HepG2 (cell line): ENCODE measurements around the gene STYXL1. TPM values are rescaled to one million over a fixed set of nuclear protein-coding genes. Genes with fewer than 3 reads are reported as not detected.

Experiments used
- ASH2L ChIP-seq: fragments of 300-600, 200-600 bp; sonication (generic); IDR thresholded peaks from 2 replicates; pipeline ENCODE4 v1.7.0; 2017; ENCODE audit warnings: low read depth, mild to moderate bottlenecking, moderate library complexity, mixed read lengths, low read length; ENCODE audit not compliant: insufficient read length
- HBP1 ChIP-seq: IDR thresholded peaks from 2 replicates; pipeline ENCODE4 v1.6.1; 2016; ENCODE audit warnings: low read depth, control low read depth
- KMT2B ChIP-seq: IDR thresholded peaks from 2 replicates; pipeline ENCODE4 v1.6.1; 2016; ENCODE audit warnings: missing genetic modification reagents, missing compliant biosample characterization
- NFIB ChIP-seq: sonication (generic); formaldehyde crosslinking; IDR thresholded peaks from 2 replicates; pipeline ENCODE4 v1.9.0; 2021; ENCODE audit warnings: missing genetic modification reagents, mild to moderate bottlenecking, borderline replicate concordance
- SNRNP70 ChIP-seq: fragments of 200-400 bp; formaldehyde crosslinking; IDR thresholded peaks from 2 replicates; pipeline ENCODE4 v1.6.1; 2017; ENCODE audit warnings: mild to moderate bottlenecking, low read depth, low read length, moderate library complexity
- SSRP1 ChIP-seq: IDR thresholded peaks from 2 replicates; pipeline ENCODE4 v1.6.1; 2016; ENCODE audit warnings: control low read depth
- STAT6 ChIP-seq: sonication (generic); formaldehyde crosslinking; IDR thresholded peaks from 2 replicates; pipeline ENCODE4 v1.4.0; 2020; ENCODE audit warnings: missing genetic modification reagents, mild to moderate bottlenecking, borderline replicate concordance
- TBX2 ChIP-seq: sonication (generic); formaldehyde crosslinking; IDR thresholded peaks from 2 replicates; pipeline ENCODE4 v1.5.0; 2020; ENCODE audit warnings: missing genetic modification reagents, mild to moderate bottlenecking, borderline replicate concordance
- TFDP2 ChIP-seq: sonication (generic); formaldehyde crosslinking; IDR thresholded peaks from 2 replicates; pipeline ENCODE4 v1.4.0; 2020; ENCODE audit warnings: missing genetic modification reagents
- ZFP37 ChIP-seq: sonication (generic); formaldehyde crosslinking; IDR thresholded peaks from 2 replicates; pipeline ENCODE4 v1.4.0; 2020; ENCODE audit warnings: missing genetic modification reagents, borderline replicate concordance
- ZNF432 ChIP-seq: sonication (generic); formaldehyde crosslinking; IDR thresholded peaks from 2 replicates; pipeline ENCODE4 v1.5.0; 2020; ENCODE audit warnings: missing genetic modification reagents, mild to moderate bottlenecking, borderline replicate concordance
- ZNF800 ChIP-seq: sonication (generic); formaldehyde crosslinking; IDR thresholded peaks from 2 replicates; pipeline ENCODE4 v1.4.0; 2020; ENCODE audit warnings: missing genetic modification reagents
- polyA plus RNA-seq, 8 experiments: library from polyadenylated mRNA; depleted of rRNA in 3 of 8; stranded (reverse) in 7 of 8; unstranded in 1 of 8; fragments of >200 nt; fragmentation: Illumina TruSeq in 4 of 8; extraction: Trizol in 4 of 8; gene quantifications; 2 replicates each; pipeline versions ENCODE4 v1.2.1 to v1.2.3, GENCODE V29; 2011 to 2016; ENCODE audit warnings: low read depth in 4 of 8, missing spikeins in 1 of 8, mixed read lengths in 1 of 8; ENCODE audit not compliant: insufficient read depth in 1 of 8
- total RNA-seq, 5 experiments: library from RNA; depleted of rRNA; stranded (reverse); fragments of >200 nt; fragmentation: Illumina TruSeq; extraction: Trizol; gene quantifications; 2 replicates each; pipeline ENCODE4 v1.2.3, GENCODE V29; 2016; ENCODE audit warnings: low read depth in 1 of 5
- TF ChIP-seq, protein P1 (sequence below): sonication (generic); formaldehyde crosslinking; IDR thresholded peaks from 2 replicates; pipeline ENCODE4 v1.9.0; 2021; ENCODE audit warnings: mild to moderate bottlenecking, missing genetic modification reagents

The STYXL1 gene
- total and polyA plus RNA-seq, 2 of the 13 experiments (the other 11 are each of a cell fraction or from before 2014, with no cell fraction given): 23.9 to 38.3 TPM

- peak; percentile 28; the same call in 1 of the 2 replicates for TF ChIP-seq STAT6 (CRISPR knock-in tag)
- peak; percentile 68 for TF ChIP-seq TFDP2
- TF ChIP-seq TBX2: peak; percentile 87
- peak; percentile 84 for TF ChIP-seq ZNF800 (CRISPR knock-in tag)
- peak; percentile 70; the same call in 1 of the 2 replicates for TF ChIP-seq ZFP37 (CRISPR knock-in tag)
- TF ChIP-seq NFIB: no peak
- no peak for TF ChIP-seq SSRP1 (CRISPR knock-in tag)
- TF ChIP-seq ASH2L: peak; percentile 79
- peak; percentile 81 for TF ChIP-seq HBP1
- TF ChIP-seq ZNF432 (CRISPR knock-in tag): no peak
- TF ChIP-seq SNRNP70: no peak
- TF ChIP-seq, protein P1, sequence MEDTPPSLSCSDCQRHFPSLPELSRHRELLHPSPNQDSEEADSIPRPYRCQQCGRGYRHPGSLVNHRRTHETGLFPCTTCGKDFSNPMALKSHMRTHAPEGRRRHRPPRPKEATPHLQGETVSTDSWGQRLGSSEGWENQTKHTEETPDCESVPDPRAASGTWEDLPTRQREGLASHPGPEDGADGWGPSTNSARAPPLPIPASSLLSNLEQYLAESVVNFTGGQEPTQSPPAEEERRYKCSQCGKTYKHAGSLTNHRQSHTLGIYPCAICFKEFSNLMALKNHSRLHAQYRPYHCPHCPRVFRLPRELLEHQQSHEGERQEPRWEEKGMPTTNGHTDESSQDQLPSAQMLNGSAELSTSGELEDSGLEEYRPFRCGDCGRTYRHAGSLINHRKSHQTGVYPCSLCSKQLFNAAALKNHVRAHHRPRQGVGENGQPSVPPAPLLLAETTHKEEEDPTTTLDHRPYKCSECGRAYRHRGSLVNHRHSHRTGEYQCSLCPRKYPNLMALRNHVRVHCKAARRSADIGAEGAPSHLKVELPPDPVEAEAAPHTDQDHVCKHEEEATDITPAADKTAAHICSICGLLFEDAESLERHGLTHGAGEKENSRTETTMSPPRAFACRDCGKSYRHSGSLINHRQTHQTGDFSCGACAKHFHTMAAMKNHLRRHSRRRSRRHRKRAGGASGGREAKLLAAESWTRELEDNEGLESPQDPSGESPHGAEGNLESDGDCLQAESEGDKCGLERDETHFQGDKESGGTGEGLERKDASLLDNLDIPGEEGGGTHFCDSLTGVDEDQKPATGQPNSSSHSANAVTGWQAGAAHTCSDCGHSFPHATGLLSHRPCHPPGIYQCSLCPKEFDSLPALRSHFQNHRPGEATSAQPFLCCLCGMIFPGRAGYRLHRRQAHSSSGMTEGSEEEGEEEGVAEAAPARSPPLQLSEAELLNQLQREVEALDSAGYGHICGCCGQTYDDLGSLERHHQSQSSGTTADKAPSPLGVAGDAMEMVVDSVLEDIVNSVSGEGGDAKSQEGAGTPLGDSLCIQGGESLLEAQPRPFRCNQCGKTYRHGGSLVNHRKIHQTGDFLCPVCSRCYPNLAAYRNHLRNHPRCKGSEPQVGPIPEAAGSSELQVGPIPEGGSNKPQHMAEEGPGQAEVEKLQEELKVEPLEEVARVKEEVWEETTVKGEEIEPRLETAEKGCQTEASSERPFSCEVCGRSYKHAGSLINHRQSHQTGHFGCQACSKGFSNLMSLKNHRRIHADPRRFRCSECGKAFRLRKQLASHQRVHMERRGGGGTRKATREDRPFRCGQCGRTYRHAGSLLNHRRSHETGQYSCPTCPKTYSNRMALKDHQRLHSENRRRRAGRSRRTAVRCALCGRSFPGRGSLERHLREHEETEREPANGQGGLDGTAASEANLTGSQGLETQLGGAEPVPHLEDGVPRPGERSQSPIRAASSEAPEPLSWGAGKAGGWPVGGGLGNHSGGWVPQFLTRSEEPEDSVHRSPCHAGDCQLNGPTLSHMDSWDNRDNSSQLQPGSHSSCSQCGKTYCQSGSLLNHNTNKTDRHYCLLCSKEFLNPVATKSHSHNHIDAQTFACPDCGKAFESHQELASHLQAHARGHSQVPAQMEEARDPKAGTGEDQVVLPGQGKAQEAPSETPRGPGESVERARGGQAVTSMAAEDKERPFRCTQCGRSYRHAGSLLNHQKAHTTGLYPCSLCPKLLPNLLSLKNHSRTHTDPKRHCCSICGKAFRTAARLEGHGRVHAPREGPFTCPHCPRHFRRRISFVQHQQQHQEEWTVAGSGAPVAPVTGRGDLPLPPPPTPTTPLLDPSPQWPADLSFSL (CRISPR knock-in tag): no peak
- peak; percentile 93 for TF ChIP-seq KMT2B (CRISPR knock-in tag)
These were observed at the start of gene STYXL1, which contains the start of gene MDH2 (continued) for GRCh38 chr7:76047811-76048667.
